ENCODE measurements around the gene DDIAS.

Gene DDIAS

DNA sequence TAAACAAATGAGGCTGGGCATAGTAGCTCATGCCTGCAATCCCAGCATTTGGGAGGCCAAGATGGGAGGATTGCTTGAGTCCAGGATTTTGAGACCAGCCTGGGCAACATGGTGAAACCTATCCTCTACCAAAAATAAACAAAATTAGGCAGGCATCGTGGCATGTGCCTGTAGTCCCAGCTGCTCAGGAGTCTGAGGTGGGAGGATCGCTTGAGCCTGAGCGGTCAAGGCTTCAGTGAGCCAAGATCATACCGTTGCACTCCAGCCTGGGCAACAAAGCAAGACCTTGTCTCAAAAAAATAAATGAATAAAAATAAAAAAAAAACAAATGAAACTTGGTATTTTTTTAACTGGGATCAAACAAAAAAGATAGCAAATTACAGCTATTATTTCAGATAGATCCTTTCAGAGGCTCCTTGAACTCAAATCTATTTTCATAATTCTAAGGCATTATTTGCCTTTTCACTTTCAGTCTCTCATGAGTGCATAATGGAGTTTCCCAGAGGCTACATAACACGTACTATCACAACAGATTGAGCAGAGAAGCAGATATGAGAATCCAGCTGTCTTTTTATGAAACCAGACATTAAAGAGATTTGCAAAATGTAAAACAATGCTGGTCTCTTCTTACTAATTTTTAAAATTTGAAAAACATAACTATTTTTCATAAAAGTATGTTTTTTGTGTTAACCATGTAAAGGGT is 23.1 kb downstream of the DDIAS start:
- TF ChIP-seq, protein P1, sequence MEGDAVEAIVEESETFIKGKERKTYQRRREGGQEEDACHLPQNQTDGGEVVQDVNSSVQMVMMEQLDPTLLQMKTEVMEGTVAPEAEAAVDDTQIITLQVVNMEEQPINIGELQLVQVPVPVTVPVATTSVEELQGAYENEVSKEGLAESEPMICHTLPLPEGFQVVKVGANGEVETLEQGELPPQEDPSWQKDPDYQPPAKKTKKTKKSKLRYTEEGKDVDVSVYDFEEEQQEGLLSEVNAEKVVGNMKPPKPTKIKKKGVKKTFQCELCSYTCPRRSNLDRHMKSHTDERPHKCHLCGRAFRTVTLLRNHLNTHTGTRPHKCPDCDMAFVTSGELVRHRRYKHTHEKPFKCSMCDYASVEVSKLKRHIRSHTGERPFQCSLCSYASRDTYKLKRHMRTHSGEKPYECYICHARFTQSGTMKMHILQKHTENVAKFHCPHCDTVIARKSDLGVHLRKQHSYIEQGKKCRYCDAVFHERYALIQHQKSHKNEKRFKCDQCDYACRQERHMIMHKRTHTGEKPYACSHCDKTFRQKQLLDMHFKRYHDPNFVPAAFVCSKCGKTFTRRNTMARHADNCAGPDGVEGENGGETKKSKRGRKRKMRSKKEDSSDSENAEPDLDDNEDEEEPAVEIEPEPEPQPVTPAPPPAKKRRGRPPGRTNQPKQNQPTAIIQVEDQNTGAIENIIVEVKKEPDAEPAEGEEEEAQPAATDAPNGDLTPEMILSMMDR (IDR thresholded peaks at IDR 0.05; ENCODE audit: low read depth, low read length, missing control alignments), result no peak
- no peak overlapping the region for H3K4me3 ChIP-seq (replicated peaks; ENCODE audit: low read depth, low read length)
- no peak for DNase-seq (ENCODE audit: extremely low read depth, low read depth)

DNA sequence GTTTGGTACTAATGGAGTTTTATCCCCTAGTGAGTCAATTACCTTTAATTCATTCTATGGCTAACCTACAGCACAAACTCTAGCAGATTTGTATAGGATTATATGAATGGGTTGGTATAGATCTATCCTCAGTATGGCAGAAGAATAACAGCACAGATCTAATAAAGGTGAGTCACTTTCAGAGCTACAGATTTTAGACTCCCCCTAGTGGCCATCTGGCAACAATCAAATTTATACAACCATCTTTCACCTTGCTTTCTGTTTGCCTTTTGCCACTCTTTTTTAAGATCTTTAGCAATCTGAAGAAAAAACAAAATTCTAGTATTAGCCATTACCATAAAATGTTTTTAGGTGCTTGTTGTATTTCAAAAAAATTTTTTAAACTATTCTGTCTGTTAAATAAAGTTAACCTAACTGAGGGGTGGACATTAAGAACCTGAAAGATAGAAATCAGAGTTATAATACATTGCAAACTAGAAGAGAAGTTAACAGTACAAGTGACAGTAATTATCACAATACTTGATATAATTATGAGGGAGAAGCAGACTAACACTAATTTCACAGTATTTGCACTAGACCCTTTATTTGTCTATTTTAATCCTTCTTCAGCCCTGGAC is 25.8 kb downstream of the DDIAS start:
- DNase-seq (ENCODE audit: extremely low read depth, low read depth), result peak; percentile 48

DNA sequence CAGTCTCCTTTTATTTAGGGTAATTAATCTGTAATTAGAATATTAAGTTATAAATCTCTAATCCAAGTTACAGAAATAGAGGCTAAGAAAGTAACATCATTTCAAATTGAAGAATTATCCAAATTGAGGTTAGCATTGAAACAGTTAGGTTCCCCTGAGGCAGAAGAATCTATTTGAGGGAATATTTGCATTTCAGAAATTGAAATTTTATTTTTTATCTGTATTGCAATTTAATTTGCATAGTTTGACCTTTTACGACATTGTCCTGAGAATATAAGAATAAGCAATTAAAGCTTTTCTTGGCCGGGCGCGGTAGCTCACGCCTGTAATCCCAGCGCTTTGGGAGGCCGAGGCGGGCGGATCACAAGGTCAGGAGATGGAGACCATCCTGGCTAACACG is 27.6 kb downstream of the DDIAS start:
- TF ChIP-seq, protein P1 (IDR thresholded peaks at IDR 0.05; ENCODE audit: low read depth, low read length, missing control alignments), result no peak
- no peak overlapping the region for H3K4me3 ChIP-seq (replicated peaks; ENCODE audit: low read depth, low read length)
- DNase-seq (ENCODE audit: extremely low read depth, low read depth), result no peak

More for the DNA sequence above, 25.8 kb downstream of the DDIAS start:
- H3K4me3 ChIP-seq (replicated peaks; ENCODE audit: low read depth, low read length), result no peak overlapping the region
- TF ChIP-seq, protein P1 (IDR thresholded peaks at IDR 0.05; ENCODE audit: low read depth, low read length, missing control alignments), result peak; percentile 71

DNA sequence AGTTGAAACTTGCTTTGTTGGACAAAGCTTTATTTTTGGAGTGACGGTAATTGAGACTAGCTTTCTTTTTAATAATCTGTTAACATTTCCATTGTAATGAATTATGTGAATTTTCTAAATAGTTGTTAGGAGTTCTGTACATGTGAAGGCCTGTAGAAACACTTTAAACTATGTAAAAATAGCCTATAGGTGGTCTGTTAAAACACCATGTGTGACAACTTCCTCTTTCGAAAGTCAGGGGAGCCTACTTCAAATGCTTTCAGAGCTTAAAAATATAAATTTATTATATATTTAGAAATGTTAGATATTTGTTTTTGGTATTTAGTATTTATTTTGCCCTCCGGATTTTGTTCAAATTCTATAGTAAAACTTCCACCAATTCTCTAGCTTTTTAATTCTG is 28.7 kb downstream of the DDIAS start:
- TF ChIP-seq, protein P1 (IDR thresholded peaks at IDR 0.05; ENCODE audit: low read depth, low read length, missing control alignments), result no peak
- H3K4me3 ChIP-seq (replicated peaks; ENCODE audit: low read depth, low read length), result no peak overlapping the region
- DNase-seq (ENCODE audit: extremely low read depth, low read depth), result no peak

DNA sequence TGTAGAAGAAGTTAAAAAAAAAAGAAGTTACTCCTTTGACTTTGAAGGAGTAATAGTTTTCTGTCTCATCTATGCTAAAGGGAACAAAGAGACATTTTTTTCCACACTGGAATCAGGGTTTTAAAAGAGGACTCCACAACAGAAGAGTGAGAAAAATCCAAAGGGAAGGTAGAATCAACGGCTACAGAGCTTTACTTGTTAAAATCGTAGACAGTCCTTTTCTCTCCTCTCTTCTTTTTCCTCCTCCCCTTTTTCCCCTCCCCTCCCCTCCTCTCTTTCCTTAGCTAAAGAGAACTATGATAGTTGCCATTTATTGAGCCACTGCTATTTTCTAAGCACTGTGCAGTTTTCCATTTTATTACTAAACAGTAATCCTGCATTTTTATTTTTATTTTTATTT is 29.2 kb downstream of the DDIAS start:
- TF ChIP-seq, protein P1 (IDR thresholded peaks at IDR 0.05; ENCODE audit: low read depth, low read length, missing control alignments), result no peak
- DNase-seq (ENCODE audit: extremely low read depth, low read depth), result no peak
- H3K4me3 ChIP-seq (replicated peaks; ENCODE audit: low read depth, low read length), result no peak overlapping the region

DNA sequence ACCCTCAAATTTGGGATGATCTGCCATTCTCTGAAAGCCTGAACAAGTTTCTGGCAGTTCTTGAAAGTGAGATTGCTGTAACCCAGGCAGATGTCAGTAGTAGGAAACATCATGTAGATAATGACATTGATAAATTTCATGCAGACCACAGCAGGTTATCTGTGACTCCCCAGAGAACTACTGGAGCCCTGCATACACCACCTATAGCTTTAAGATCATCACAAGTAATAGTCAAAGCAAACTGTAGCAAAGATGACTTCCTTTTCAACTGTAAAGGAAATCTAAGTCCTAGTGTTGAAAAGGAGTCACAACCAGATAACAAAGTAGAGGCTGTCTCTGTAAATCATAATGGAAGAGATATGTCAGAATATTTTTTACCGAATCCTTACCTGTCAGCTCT is 31.0 kb downstream of the DDIAS start:
- no peak for DNase-seq (ENCODE audit: extremely low read depth, low read depth)
- no peak overlapping the region for H3K4me3 ChIP-seq (replicated peaks; ENCODE audit: low read depth, low read length)
- TF ChIP-seq, protein P1 (IDR thresholded peaks at IDR 0.05; ENCODE audit: low read depth, low read length, missing control alignments), result no peak
